Trophoblast cell (in vitro differentiated cells and primary cell): Measurements from ENCODE around the gene DDX49.

Source experiments
- DNase-seq, 2 donors: peaks; one replicate each; pipeline ENCODE4 v3.0.0-alpha.2; 2016
- H2AFZ ChIP-seq: 2 replicates; pipeline ENCODE4 v1.6.1; 2013; ENCODE audit warnings: low read length, moderate library complexity, mild to moderate bottlenecking; ENCODE audit not compliant: insufficient read depth, poor library complexity
- H2AK5ac ChIP-seq: 2 replicates; pipeline ENCODE4 v1.6.1; 2013; ENCODE audit warnings: mild to moderate bottlenecking, low read length
- H2BK120ac ChIP-seq: 2 replicates; pipeline ENCODE4 v1.6.1; 2013; ENCODE audit warnings: low read length, mild to moderate bottlenecking, moderate library complexity; ENCODE audit not compliant: insufficient read depth, poor library complexity
- H2BK12ac ChIP-seq: 2 replicates; pipeline ENCODE4 v1.6.1; 2013; ENCODE audit warnings: mild to moderate bottlenecking, low read length, moderate library complexity
- H2BK5ac ChIP-seq: 2 replicates; pipeline ENCODE4 v1.6.1; 2013; ENCODE audit warnings: low read length, low read depth, moderate library complexity, mild to moderate bottlenecking; ENCODE audit not compliant: poor library complexity
- H3K14ac ChIP-seq: 2 replicates; pipeline ENCODE4 v1.6.1; 2013; ENCODE audit warnings: mild to moderate bottlenecking, low read length
- H3K18ac ChIP-seq: 2 replicates; pipeline ENCODE4 v1.6.1; 2013; ENCODE audit warnings: mild to moderate bottlenecking, low read length
- H3K23ac ChIP-seq: 2 replicates; pipeline ENCODE4 v1.6.1; 2013; ENCODE audit warnings: low read length
- H3K27ac ChIP-seq: 2 replicates; pipeline ENCODE4 v1.5.1; 2013; ENCODE audit warnings: low read depth, mild to moderate bottlenecking, inconsistent platforms, low read length, moderate library complexity
- H3K27me3 ChIP-seq: 2 replicates; pipeline ENCODE4 v1.6.1; 2013; ENCODE audit warnings: inconsistent platforms, mild to moderate bottlenecking, low read length, moderate library complexity; ENCODE audit not compliant: insufficient read depth
- H3K36me3 ChIP-seq, 2 experiments: 1 replicate in 1 of 2; 2 replicates in 1 of 2; pipeline ENCODE4 v1.6.1; 2013; ENCODE audit warnings: low read length in 2 of 2, mild to moderate bottlenecking in 2 of 2, moderate library complexity in 1 of 2; ENCODE audit not compliant: insufficient read depth in 2 of 2, control insufficient read depth in 1 of 2
- H3K4ac ChIP-seq: 2 replicates; pipeline ENCODE4 v1.6.1; 2013; ENCODE audit warnings: low read depth, mild to moderate bottlenecking, low read length, moderate library complexity
- H3K4me1 ChIP-seq, 2 experiments: 1 replicate in 1 of 2; 2 replicates in 1 of 2; pipeline ENCODE4 v1.6.1; 2013; ENCODE audit warnings: low read length in 2 of 2, mild to moderate bottlenecking in 2 of 2, moderate library complexity in 1 of 2; ENCODE audit not compliant: insufficient read depth in 2 of 2, control insufficient read depth in 1 of 2
- H3K4me2 ChIP-seq: 2 replicates; pipeline ENCODE4 v1.6.1; 2013; ENCODE audit warnings: inconsistent platforms, mild to moderate bottlenecking, low read length, moderate library complexity
- H3K4me3 ChIP-seq: 2 replicates; pipeline ENCODE4 v1.5.1; 2013; ENCODE audit warnings: mild to moderate bottlenecking, low read depth, low read length, inconsistent platforms
- H3K79me1 ChIP-seq: one replicate; pipeline ENCODE4 v1.6.1; 2013; ENCODE audit warnings: low read length
- H3K79me2 ChIP-seq: 2 replicates; pipeline ENCODE4 v1.6.1; 2013; ENCODE audit warnings: low read length, mild to moderate bottlenecking; ENCODE audit not compliant: control insufficient read depth, insufficient read depth, poor library complexity
- H3K9ac ChIP-seq: 2 replicates; pipeline ENCODE4 v1.6.1; 2013; ENCODE audit warnings: mild to moderate bottlenecking, low read length
- H3K9me3 ChIP-seq: 2 replicates; pipeline ENCODE4 v1.6.1; 2013; ENCODE audit warnings: low read depth, mild to moderate bottlenecking, control low read depth, inconsistent platforms, low read length; ENCODE audit not compliant: insufficient read depth
- H4K12ac ChIP-seq: 2 replicates; pipeline ENCODE4 v1.6.1; 2013; ENCODE audit warnings: low read depth, mild to moderate bottlenecking, low read length, moderate library complexity
- H4K8ac ChIP-seq: 2 replicates; pipeline ENCODE4 v1.6.1; 2013; ENCODE audit warnings: low read depth, mild to moderate bottlenecking, low read length, moderate library complexity
- H4K91ac ChIP-seq: one replicate; pipeline ENCODE4 v1.6.1; 2013; ENCODE audit warnings: low read depth, mild to moderate bottlenecking, low read length, moderate library complexity
- WGBS: extraction: QIAGEN DNeasy Blood & Tissue Kit; methylation state at CpG from one replicate; pipeline ENCODE4 v1.1.7; 2013; ENCODE audit warnings: missing lambda C conversion rate; ENCODE audit not compliant: insufficient read length, insufficient coverage; ENCODE audit errors: extremely low coverage; 5-methylcytosine and 5-hydroxymethylcytosine counted together

Gene DDX49

GRCh38 chr19:18967358-18968146 is 48.0 kb downstream of the DDX49 start:
- H2BK12ac ChIP-seq, result no peak overlapping the region
- H3K36me3 ChIP-seq, result no peaks in the 10 kb centered on the region
- no peak overlapping the region for H4K8ac ChIP-seq
- no peak overlapping the region for H3K4ac ChIP-seq
- H3K4me1 ChIP-seq, result no peaks in the 10 kb centered on the region
- H3K9me3 ChIP-seq, result no peaks in the 10 kb centered on the region
- no peak overlapping the region for H3K23ac ChIP-seq
- no peak overlapping the region for H4K12ac ChIP-seq
- H3K4me3 ChIP-seq, result no peak overlapping the region
- no peaks in the 10 kb centered on the region for H3K79me2 ChIP-seq
- H2AK5ac ChIP-seq, result no peak overlapping the region
- H3K27ac ChIP-seq, result no peak overlapping the region
- H3K4me2 ChIP-seq, result no peak overlapping the region
- H2BK5ac ChIP-seq, result no peak overlapping the region
- H3K18ac ChIP-seq, result no peak overlapping the region
- no peak overlapping the region for H3K9ac ChIP-seq
- H3K27me3 ChIP-seq, result no peaks in the 10 kb centered on the region
- H2AFZ ChIP-seq, result no peak overlapping the region
- no peak overlapping the region for H3K14ac ChIP-seq
- H3K79me1 ChIP-seq, result no peaks in the 10 kb centered on the region
- peak; percentile 87 to 91 for DNase-seq
- WGBS, result no CpG with 5 or more reads among the region's 11 CpGs
- H2BK120ac ChIP-seq, result no peak overlapping the region
- H4K91ac ChIP-seq, result no peak overlapping the region

GRCh38 chr19:18969931-18970659 is 50.6 kb downstream of the DDX49 start:
- no peak overlapping the region for H4K12ac ChIP-seq
- H3K23ac ChIP-seq, result no peak overlapping the region
- peak in 1 of 2 donors; percentile 30 for DNase-seq
- H3K4me3 ChIP-seq, result no peak overlapping the region
- no peak overlapping the region for H3K18ac ChIP-seq
- no peaks in the 10 kb centered on the region for H3K4me1 ChIP-seq
- no peak overlapping the region for H3K9ac ChIP-seq
- no peak overlapping the region for H2BK120ac ChIP-seq
- no peak overlapping the region for H2BK5ac ChIP-seq
- no peaks in the 10 kb centered on the region for H3K36me3 ChIP-seq
- H4K91ac ChIP-seq, result no peak overlapping the region
- no peaks in the 10 kb centered on the region for H3K27me3 ChIP-seq
- H3K9me3 ChIP-seq, result no peaks in the 10 kb centered on the region
- no peak overlapping the region for H3K27ac ChIP-seq
- no peak overlapping the region for H3K4ac ChIP-seq
- no CpG with 5 or more reads among the region's 13 CpGs for WGBS
- H3K79me1 ChIP-seq, result no peaks in the 10 kb centered on the region
- H2BK12ac ChIP-seq, result no peak overlapping the region
- no peak overlapping the region for H4K8ac ChIP-seq
- H3K4me2 ChIP-seq, result no peak overlapping the region
- H2AFZ ChIP-seq, result no peak overlapping the region
- no peak overlapping the region for H3K14ac ChIP-seq
- H2AK5ac ChIP-seq, result no peak overlapping the region
- H3K79me2 ChIP-seq, result no peaks in the 10 kb centered on the region

GRCh38 chr19:18972301-18972811 is 52.8 kb downstream of the DDX49 start:
- no CpG with 5 or more reads among the region's 12 CpGs for WGBS
- H3K9me3 ChIP-seq, result no peaks in the 10 kb centered on the region
- no peak for DNase-seq

GRCh38 chr19:18972851-18973250 is 53.3 kb downstream of the DDX49 start:
- Histone ChIP-seq H2AK5ac (no peak overlapping the region), H3K4ac (no peak overlapping the region), H3K9me3 (no peaks in the 10 kb centered on the region), H3K4me3 (no peak overlapping the region), H3K27me3 (no peaks in the 10 kb centered on the region), H3K4me2 (no peak overlapping the region), H3K23ac (no peak overlapping the region), H4K91ac (no peak overlapping the region), H2AFZ (no peak overlapping the region), H3K79me1 (no peaks in the 10 kb centered on the region), H3K4me1 (no peaks in the 10 kb centered on the region), H3K79me2 (no peaks in the 10 kb centered on the region), H3K18ac (no peak overlapping the region), H2BK5ac (no peak overlapping the region), H2BK120ac (no peak overlapping the region), H3K14ac (no peak overlapping the region), H3K27ac (no peak overlapping the region), H4K8ac (no peak overlapping the region), H2BK12ac (no peak overlapping the region), H4K12ac (no peak overlapping the region), H3K36me3 (no peaks in the 10 kb centered on the region), H3K9ac (no peak overlapping the region)
- no CpG with 5 or more reads among the region's 5 CpGs for WGBS
- no peak for DNase-seq

More at GRCh38 chr19:18972301-18972811, 52.8 kb downstream of the DDX49 start:
- Histone ChIP-seq H3K27ac (no peak overlapping the region), H3K14ac (no peak overlapping the region), H4K91ac (no peak overlapping the region), H3K79me2 (no peaks in the 10 kb centered on the region), H4K12ac (no peak overlapping the region), H2BK12ac (no peak overlapping the region), H3K4ac (no peak overlapping the region), H3K27me3 (no peaks in the 10 kb centered on the region), H2BK120ac (no peak overlapping the region), H3K4me2 (no peak overlapping the region), H3K4me1 (no peaks in the 10 kb centered on the region), H3K23ac (no peak overlapping the region), H2AFZ (no peak overlapping the region), H3K18ac (no peak overlapping the region), H3K36me3 (no peaks in the 10 kb centered on the region), H3K79me1 (no peaks in the 10 kb centered on the region), H4K8ac (no peak overlapping the region), H2AK5ac (no peak overlapping the region), H2BK5ac (no peak overlapping the region), H3K4me3 (no peak overlapping the region), H3K9ac (no peak overlapping the region)
